Natural killer cell (primary cell): ENCODE data around the gene ARHGAP6. TPM values are rescaled to one million over a fixed set of nuclear protein-coding genes. Genes with fewer than 3 reads are reported as not detected.

ENCODE experiments used
- ATAC-seq, 3 donors: fragments of 150-1000 bp in 2 of 3; fragments of 200-7000 bp in 1 of 3; cut with Tn5 transposase; 1 replicate in 1 of 3; 2 replicates in 2 of 3; pipeline ENCODE4 v1.10.0; 2021; ENCODE audit warnings: mild to moderate bottlenecking in 2 of 3, moderate library complexity in 2 of 3
- DNase-seq, 2 donors: peaks; one replicate each; pipeline versions ENCODE4 v3.0.0 to v3.0.0-alpha.2; 2013 to 2021; ENCODE audit warnings: mixed read lengths in 1 of 2
- H3K27ac ChIP-seq: one replicate; pipeline ENCODE4 v1.5.1; 2013; ENCODE audit warnings: mild to moderate bottlenecking, low read length
- H3K27me3 ChIP-seq: one replicate; pipeline ENCODE4 v1.6.1; 2013; ENCODE audit warnings: low read length; ENCODE audit not compliant: control insufficient read depth, insufficient read depth
- H3K36me3 ChIP-seq: one replicate; pipeline ENCODE4 v1.6.1; 2013; ENCODE audit warnings: low read length; ENCODE audit not compliant: control insufficient read depth, insufficient read depth
- H3K4me1 ChIP-seq: one replicate; pipeline ENCODE4 v1.6.1; 2013; ENCODE audit warnings: low read length; ENCODE audit not compliant: control insufficient read depth, insufficient read depth
- H3K4me3 ChIP-seq: one replicate; pipeline ENCODE4 v1.5.1; 2013; ENCODE audit warnings: low read length
- H3K9me3 ChIP-seq: one replicate; pipeline ENCODE4 v1.6.1; 2013; ENCODE audit warnings: low read length; ENCODE audit not compliant: control insufficient read depth, insufficient read depth
- H3K27ac Mint-ChIP-seq, 2 donors: one replicate each; pipeline ENCODE4 v1.8.0; 2022; ENCODE audit warnings: mild to moderate bottlenecking in 2 of 2, mixed read lengths in 2 of 2, moderate library complexity in 1 of 2
- H3K27me3 Mint-ChIP-seq, 2 donors: one replicate each; pipeline ENCODE4 v1.8.0; 2022; ENCODE audit warnings: low read depth in 2 of 2, mixed read lengths in 2 of 2
- H3K36me3 Mint-ChIP-seq: one replicate; pipeline ENCODE4 v1.8.0; 2022; ENCODE audit warnings: mixed read lengths
- H3K4me1 Mint-ChIP-seq, 2 donors: one replicate each; pipeline ENCODE4 v1.8.0; 2022; ENCODE audit warnings: mixed read lengths in 2 of 2
- H3K4me3 Mint-ChIP-seq: one replicate; pipeline ENCODE4 v1.8.0; 2022; ENCODE audit warnings: mild to moderate bottlenecking, moderate library complexity, mixed read lengths
- H3K9me3 Mint-ChIP-seq, 2 donors: one replicate each; pipeline ENCODE4 v1.8.0; 2022; ENCODE audit warnings: mixed read lengths in 2 of 2
- WGBS: methylation state at CpG from one replicate; pipeline ENCODE4 v1.1.7; 2013; ENCODE audit warnings: missing lambda C conversion rate; ENCODE audit not compliant: insufficient coverage; 5-methylcytosine and 5-hydroxymethylcytosine counted together
- intact Hi-C: fragments of 100-400 bp; cut with micrococcal nuclease; formaldehyde crosslinking; loops from one replicate; pipeline ENCODE4 v1.14.2; 2022
- total RNA-seq, 4 donors: library from RNA; stranded (reverse); fragments of 120-200 nt in 1 of 4; gene quantifications; one replicate each; pipeline versions ENCODE4 v1.2.3 to v1.2.4, GENCODE V29; 2013 to 2022
- TF ChIP-seq, protein P1 (sequence below): fragments of 200-600 bp; IDR thresholded peaks from one replicate; pipeline ENCODE4 v1.8.0; 2022; ENCODE audit warnings: antibody characterized with exemption

The ARHGAP6 gene
- total RNA-seq, 3 donors from 2014 or later (not counting 1 experiment from before 2014, with no cell fraction given), result 0.32 to 1.9 (median 1.8) TPM

DNA sequence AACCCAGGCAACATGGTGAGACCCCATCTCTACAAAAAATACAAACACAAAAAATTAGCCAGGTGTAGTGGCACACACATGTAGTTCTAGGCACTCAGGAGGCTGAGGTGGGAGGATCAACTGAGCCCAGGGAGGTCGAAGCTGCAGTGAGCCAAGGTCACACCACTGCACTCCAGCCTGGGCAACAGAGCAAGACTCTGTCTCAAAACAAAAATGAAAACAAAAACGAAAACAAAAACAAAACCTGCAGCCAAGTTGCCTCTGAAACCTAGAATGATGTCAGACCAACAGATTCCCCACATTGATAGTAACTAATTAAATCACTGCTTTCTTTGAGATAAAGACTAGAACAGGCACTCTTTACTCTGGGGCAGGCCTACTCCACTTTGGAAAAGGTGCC, 268.0 kb downstream of the ARHGAP6 start:
- Histone ChIP-seq H3K4me1 (no peaks in the 10 kb centered on the region), H3K9me3 (no peaks in the 10 kb centered on the region), H3K4me3 (no peak overlapping the region), H3K27ac (no peak overlapping the region), H3K36me3 (no peaks in the 10 kb centered on the region), H3K27me3 (no peaks in the 10 kb centered on the region)
- ATAC-seq (no peak), DNase-seq (no peak)
- Mint-ChIP-seq H3K27ac (no peak overlapping the region), H3K36me3 (no peaks in the 10 kb centered on the region), H3K4me3 (no peak overlapping the region), H3K9me3 (no peaks in the 10 kb centered on the region), H3K4me1 (no peaks in the 10 kb centered on the region), H3K27me3 (no peaks in the 10 kb centered on the region)
- TF ChIP-seq, protein P1, sequence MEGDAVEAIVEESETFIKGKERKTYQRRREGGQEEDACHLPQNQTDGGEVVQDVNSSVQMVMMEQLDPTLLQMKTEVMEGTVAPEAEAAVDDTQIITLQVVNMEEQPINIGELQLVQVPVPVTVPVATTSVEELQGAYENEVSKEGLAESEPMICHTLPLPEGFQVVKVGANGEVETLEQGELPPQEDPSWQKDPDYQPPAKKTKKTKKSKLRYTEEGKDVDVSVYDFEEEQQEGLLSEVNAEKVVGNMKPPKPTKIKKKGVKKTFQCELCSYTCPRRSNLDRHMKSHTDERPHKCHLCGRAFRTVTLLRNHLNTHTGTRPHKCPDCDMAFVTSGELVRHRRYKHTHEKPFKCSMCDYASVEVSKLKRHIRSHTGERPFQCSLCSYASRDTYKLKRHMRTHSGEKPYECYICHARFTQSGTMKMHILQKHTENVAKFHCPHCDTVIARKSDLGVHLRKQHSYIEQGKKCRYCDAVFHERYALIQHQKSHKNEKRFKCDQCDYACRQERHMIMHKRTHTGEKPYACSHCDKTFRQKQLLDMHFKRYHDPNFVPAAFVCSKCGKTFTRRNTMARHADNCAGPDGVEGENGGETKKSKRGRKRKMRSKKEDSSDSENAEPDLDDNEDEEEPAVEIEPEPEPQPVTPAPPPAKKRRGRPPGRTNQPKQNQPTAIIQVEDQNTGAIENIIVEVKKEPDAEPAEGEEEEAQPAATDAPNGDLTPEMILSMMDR, result no peak
- intact Hi-C loops, result no loop called here
- 68% methylated on average over 2 of the region's 2 CpGs for WGBS

DNA sequence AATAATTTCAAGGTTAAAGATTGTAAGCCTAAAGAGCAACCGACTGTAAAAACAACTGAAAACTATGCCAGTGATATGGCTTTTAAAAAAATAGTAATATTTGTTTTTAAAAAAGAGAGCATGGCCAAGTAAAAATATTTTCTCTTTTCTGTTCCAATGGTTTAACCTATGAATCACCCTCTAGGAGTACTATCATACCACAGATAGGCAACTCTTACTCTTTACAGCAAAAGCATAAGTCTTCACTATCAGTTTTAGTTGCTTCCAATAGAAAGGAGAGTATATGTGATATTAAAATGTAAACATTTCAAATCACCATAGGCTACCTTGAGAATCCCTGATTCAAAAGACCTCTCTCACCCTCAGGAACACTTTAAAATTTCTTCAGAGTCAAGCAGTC, 269.9 kb downstream of the ARHGAP6 start:
- H3K4me1 ChIP-seq, result no peaks in the 10 kb centered on the region
- intact Hi-C loops, result no loop called here
- TF ChIP-seq, protein P1, result no peak
- no peaks in the 10 kb centered on the region for H3K36me3 ChIP-seq
- no peaks in the 10 kb centered on the region for H3K9me3 ChIP-seq
- H3K27me3 ChIP-seq, result no peaks in the 10 kb centered on the region
- H3K27ac ChIP-seq, result no peak overlapping the region
- no peak overlapping the region for H3K4me3 ChIP-seq
- Mint-ChIP-seq H3K4me3 (no peak overlapping the region), H3K9me3 (no peaks in the 10 kb centered on the region), H3K36me3 (no peaks in the 10 kb centered on the region), H3K27me3 (no peaks in the 10 kb centered on the region), H3K4me1 (no peaks in the 10 kb centered on the region), H3K27ac (no peak overlapping the region)
- WGBS, result 80% methylated on average over 1 of the region's 1 CpG
- DNase-seq, result no peak
- no peak for ATAC-seq

DNA sequence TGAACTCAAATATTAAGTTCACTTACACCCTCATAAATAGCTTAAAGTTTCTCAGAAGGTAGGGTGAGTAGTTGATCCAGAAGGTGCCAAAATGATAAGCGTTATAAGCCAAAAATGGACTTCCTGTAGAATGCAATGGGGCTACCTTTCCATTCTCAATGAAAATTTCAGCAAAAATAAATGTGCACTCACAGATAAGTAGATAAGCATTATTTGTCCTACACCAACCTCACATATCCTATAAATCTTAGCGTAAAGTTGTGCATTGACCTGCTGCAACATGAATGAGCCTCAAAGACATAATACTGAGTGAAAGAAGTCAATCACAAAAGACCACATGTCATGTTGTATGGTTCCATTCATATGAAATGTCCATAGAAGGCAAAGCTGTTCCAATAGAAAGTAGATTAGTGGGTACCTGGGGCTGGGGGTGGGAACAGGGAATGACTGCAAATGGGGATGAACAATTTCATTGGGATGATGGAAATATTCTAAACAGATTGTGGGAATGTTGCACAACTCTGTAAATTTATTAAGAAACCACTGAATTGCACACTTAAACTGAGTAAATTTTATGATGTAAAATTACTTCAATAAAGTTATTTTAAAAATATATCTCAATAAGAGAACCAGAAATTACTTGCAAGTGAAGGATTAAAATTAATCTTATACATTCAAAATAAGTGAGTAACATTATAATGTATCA, 271.6 kb downstream of the ARHGAP6 start:
- intact Hi-C loops, result no loop called here
- H3K27ac Mint-ChIP-seq, result no peak overlapping the region
- H3K36me3 Mint-ChIP-seq, result no peaks in the 10 kb centered on the region
- H3K36me3 ChIP-seq, result no peaks in the 10 kb centered on the region
- no peak overlapping the region for H3K4me3 ChIP-seq
- H3K9me3 ChIP-seq, result no peaks in the 10 kb centered on the region
- DNase-seq (no peak), ATAC-seq (no peak)
- no peaks in the 10 kb centered on the region for H3K9me3 Mint-ChIP-seq
- no peak overlapping the region for H3K4me3 Mint-ChIP-seq
- H3K4me1 ChIP-seq, result no peaks in the 10 kb centered on the region
- H3K27me3 ChIP-seq, result no peaks in the 10 kb centered on the region
- no peaks in the 10 kb centered on the region for H3K27me3 Mint-ChIP-seq
- TF ChIP-seq, protein P1, result no peak
- no peak overlapping the region for H3K27ac ChIP-seq
- no peaks in the 10 kb centered on the region for H3K4me1 Mint-ChIP-seq
- WGBS, result 93% methylated on average over 2 of the region's 2 CpGs

DNA sequence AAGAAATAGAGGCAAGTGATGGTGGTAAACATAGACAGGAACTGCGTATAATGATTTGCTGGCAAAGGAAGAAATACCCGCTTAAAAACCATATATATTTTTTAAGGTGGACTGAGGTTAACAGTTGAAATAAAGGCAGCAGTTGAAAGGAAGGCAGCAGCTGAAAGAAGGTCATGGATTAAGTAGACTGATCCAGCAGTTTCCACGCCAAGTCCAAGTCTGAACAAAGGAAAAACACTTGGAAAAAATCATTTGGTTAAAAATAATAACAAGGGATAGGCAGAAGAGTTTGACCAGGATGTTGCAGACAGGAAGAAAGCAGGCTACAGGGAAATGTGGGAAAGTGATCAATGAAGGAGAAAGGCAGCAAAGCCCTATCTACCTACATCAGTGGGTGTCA, 278.9 kb downstream of the ARHGAP6 start:
- no peaks in the 10 kb centered on the region for H3K9me3 Mint-ChIP-seq
- H3K36me3 ChIP-seq, result no peaks in the 10 kb centered on the region
- H3K36me3 Mint-ChIP-seq, result no peaks in the 10 kb centered on the region
- no peak overlapping the region for H3K27ac ChIP-seq
- no peaks in the 10 kb centered on the region for H3K4me1 ChIP-seq
- H3K4me1 Mint-ChIP-seq, result no peaks in the 10 kb centered on the region
- no peak for DNase-seq
- H3K4me3 ChIP-seq, result no peak overlapping the region
- TF ChIP-seq, protein P1, result no peak
- intact Hi-C loops, result no loop called here
- WGBS, result 100% methylated on average over 1 of the region's 3 CpGs
- no peaks in the 10 kb centered on the region for H3K27me3 ChIP-seq
- ATAC-seq, result no peak
- no peaks in the 10 kb centered on the region for H3K9me3 ChIP-seq
- no peak overlapping the region for H3K27ac Mint-ChIP-seq
- no peaks in the 10 kb centered on the region for H3K27me3 Mint-ChIP-seq
- no peak overlapping the region for H3K4me3 Mint-ChIP-seq
